Neural cell (in vitro differentiated cells): Measurements from ENCODE around the gene TACC3. TPM values are rescaled to one million over a fixed set of nuclear protein-coding genes. Genes with fewer than 3 reads are reported as not detected.
A peak's percentile ranks its signal among the peaks of the same experiment; 100 is the strongest.

Experiments used
- H2AFZ ChIP-seq: fragments of 200-600, 300-800 bp; sonication (generic), shearing (Covaris generic); 2 replicates; pipeline ENCODE4 v1.6.0; 2014; ENCODE audit warnings: low read depth, mild to moderate bottlenecking, antibody characterized with exemption, low read length, moderate library complexity
- H3F3A ChIP-seq: fragments of 200-600 bp; shearing (Covaris generic); 2 replicates; pipeline ENCODE4 v1.6.1; 2016; ENCODE audit warnings: mild to moderate bottlenecking, moderate library complexity, mixed read lengths, antibody characterized with exemption, low read length; ENCODE audit not compliant: insufficient read depth, poor library complexity, severe bottlenecking
- H3K27ac ChIP-seq: fragments of 200-600, 300-800 bp; sonication (generic), shearing (Covaris generic); 2 replicates; pipeline ENCODE4 v1.5.1; 2014; ENCODE audit warnings: mild to moderate bottlenecking, low read length, moderate library complexity
- H3K27me3 ChIP-seq: fragments of 300-800, 200-600 bp; sonication (generic), shearing (Covaris generic); 2 replicates; pipeline ENCODE4 v1.6.0; 2014; ENCODE audit warnings: mild to moderate bottlenecking, low read depth, low read length, moderate library complexity; ENCODE audit not compliant: insufficient read depth
- H3K36me3 ChIP-seq: fragments of 300-800, 200-600 bp; sonication (generic), shearing (Covaris generic); 2 replicates; pipeline ENCODE4 v1.5.1; 2014; ENCODE audit warnings: mild to moderate bottlenecking, antibody characterized with exemption, low read length, moderate library complexity; ENCODE audit not compliant: insufficient read depth
- H3K4me2 ChIP-seq: fragments of 300-800, 200-600 bp; sonication (generic), shearing (Covaris generic); 2 replicates; pipeline ENCODE4 v1.6.0; 2014; ENCODE audit warnings: mild to moderate bottlenecking, low read length
- H3K4me3 ChIP-seq: fragments of 300-800, 200-600 bp; sonication (generic), shearing (Covaris generic); 2 replicates; pipeline ENCODE4 v1.5.1; 2014; ENCODE audit warnings: mild to moderate bottlenecking, low read length, moderate library complexity
- H3K79me2 ChIP-seq: fragments of 200-600 bp; shearing (Covaris generic); replicated peaks from 2 replicates; pipeline ENCODE4 v1.6.0; 2014; ENCODE audit warnings: mild to moderate bottlenecking, low read length, moderate library complexity; ENCODE audit not compliant: insufficient read depth
- H3K9ac ChIP-seq: fragments of 300-800, 200-600 bp; sonication (generic), shearing (Covaris generic); 2 replicates; pipeline ENCODE4 v1.6.1; 2016; ENCODE audit warnings: mild to moderate bottlenecking, low read length, mixed read lengths
- H3K9me2 ChIP-seq: fragments of 200-600 bp; shearing (Covaris generic); 2 replicates; pipeline ENCODE4 v1.6.1; 2016; ENCODE audit warnings: mild to moderate bottlenecking, low read length, mixed read lengths; ENCODE audit not compliant: insufficient read depth
- H3K9me3 ChIP-seq: fragments of 200-600, 300-800 bp; sonication (generic), shearing (Covaris generic); 2 replicates; pipeline ENCODE4 v1.6.1; 2016; ENCODE audit warnings: mild to moderate bottlenecking, mixed run types, low read length, moderate library complexity, mixed read lengths
- H4K20me1 ChIP-seq: fragments of 200-600 bp; shearing (Covaris generic); 2 replicates; pipeline ENCODE4 v1.6.1; 2016; ENCODE audit warnings: mild to moderate bottlenecking, mixed run types; ENCODE audit not compliant: insufficient read depth
- EZH2 ChIP-seq: fragments of 200-600, 300-800 bp; shearing (Covaris generic), sonication (generic); IDR thresholded peaks from 2 replicates; pipeline ENCODE4 v1.6.1; 2014; ENCODE audit warnings: antibody characterized with exemption, low read length, borderline replicate concordance, mild to moderate bottlenecking; ENCODE audit not compliant: insufficient read depth, poor library complexity, severe bottlenecking
- RAD21 ChIP-seq: fragments of 450-650 bp; conservative IDR thresholded peaks from 2 replicates; pipeline ENCODE4 v1.6.1; 2014; ENCODE audit warnings: antibody characterized with exemption, mild to moderate bottlenecking, moderate library complexity
- SMC3 ChIP-seq: fragments of 450-650 bp; conservative IDR thresholded peaks from 2 replicates; pipeline ENCODE4 v1.6.1; 2014; ENCODE audit warnings: antibody characterized with exemption, mild to moderate bottlenecking, moderate library complexity; ENCODE audit not compliant: poor library complexity
- polyA plus RNA-seq: library from polyadenylated mRNA; depleted of rRNA; stranded (reverse); fragments of >200 nt; gene quantifications from 2 replicates; pipeline ENCODE4 v1.2.3, GENCODE V29; 2014
- small RNA-seq, 3 experiments: library from RNA; depleted of rRNA; stranded (forward); fragments of <200 nt; gene quantifications; one replicate each; pipeline ENCODE3, GENCODE V24; 2012
- TF ChIP-seq, protein P1 (sequence below): IDR thresholded peaks from 2 replicates; pipeline ENCODE4 v1.6.1; 2012; ENCODE audit warnings: borderline replicate concordance

TACC3 gene
- polyA plus RNA-seq, 1 donor from 2014 or later: 2.6 TPM

DNA sequence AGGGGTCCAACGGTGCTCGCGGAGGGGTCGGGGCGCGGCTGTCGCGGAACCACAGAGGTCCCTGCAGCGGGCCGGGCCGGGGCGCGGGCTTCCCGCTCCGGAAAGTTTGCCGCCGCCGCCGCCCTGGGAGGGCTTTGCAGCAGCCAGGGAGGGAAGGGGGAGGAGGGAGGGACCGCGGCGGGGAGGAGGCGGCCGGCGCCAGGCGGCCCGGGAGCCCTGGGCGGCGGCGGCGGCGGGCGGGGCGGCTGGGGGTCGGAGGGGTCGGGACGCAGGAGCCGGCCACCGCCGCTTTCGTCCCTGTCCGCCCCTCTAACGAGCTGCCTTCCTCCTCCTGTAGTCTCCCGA, 72.1 kb downstream of the TACC3 start:
- no peaks in the 10 kb centered on the region for H3K36me3 ChIP-seq
- no peak overlapping the region for H3K27ac ChIP-seq
- H2AFZ ChIP-seq: no peak overlapping the region
- H3K4me2 ChIP-seq: no peak overlapping the region
- H3K79me2 ChIP-seq: no peaks in the 10 kb centered on the region
- TF ChIP-seq RAD21 (no peak), SMC3 (no peak)
- H4K20me1 ChIP-seq: no peaks in the 10 kb centered on the region
- H3K27me3 ChIP-seq: peaks cover 47% of the 10 kb centered on the region
- no peaks in the 10 kb centered on the region for H3F3A ChIP-seq
- H3K9me3 ChIP-seq: no peaks in the 10 kb centered on the region
- H3K9ac ChIP-seq: no peak overlapping the region
- H3K4me3 ChIP-seq: no peak overlapping the region
- H3K9me2 ChIP-seq: no peaks in the 10 kb centered on the region

DNA sequence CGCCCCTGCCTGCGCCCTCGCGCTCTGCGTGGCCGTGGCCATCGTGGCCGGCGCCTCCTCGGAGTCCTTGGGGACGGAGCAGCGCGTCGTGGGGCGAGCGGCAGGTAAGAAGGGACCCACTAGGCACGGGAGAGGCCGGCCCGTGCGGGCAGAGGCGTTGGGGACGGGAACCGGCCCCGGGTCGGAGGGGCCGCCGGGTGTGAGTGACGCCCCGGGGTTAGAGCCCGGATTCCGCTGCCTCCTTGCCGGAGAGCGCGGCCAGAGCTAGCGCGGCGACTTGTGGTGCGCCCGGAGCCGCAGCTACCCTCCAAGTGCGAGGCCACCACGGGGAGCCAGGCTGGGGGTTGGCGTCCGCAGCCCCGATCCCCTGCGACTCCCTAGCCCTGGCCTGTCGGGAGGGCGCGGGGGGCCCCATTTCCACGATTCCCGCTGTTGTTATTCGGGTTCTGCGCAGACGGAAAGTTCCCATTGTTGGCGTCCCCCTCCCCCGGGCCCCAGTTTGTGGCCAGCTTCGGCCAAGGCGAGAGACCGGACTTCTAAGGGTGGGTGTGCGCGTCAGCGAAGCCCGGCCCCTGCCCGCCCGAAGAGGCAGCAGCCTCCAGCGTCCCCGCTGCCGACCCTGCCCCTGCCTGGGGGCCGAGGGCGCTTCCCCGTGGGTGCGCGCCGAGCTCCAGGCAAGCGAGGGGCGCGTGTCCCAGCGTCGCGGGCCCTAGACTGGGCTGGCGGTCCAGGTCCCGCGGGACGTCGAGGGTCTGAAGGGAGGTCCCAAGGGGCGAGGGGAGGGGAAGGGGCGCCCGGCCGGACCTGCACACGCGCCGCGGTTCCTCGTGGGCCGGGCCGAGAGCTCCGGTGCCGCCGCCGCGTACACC, 72.9 kb downstream of the TACC3 start:
- Histone ChIP-seq H2AFZ (no peak overlapping the region), H4K20me1 (no peaks in the 10 kb centered on the region), H3K9me3 (no peaks in the 10 kb centered on the region), H3K27ac (no peak overlapping the region), H3K79me2 (no peaks in the 10 kb centered on the region), H3K9me2 (no peaks in the 10 kb centered on the region), H3K9ac (no peak overlapping the region), H3K4me3 (peak overlapping the region; percentile 57), H3K36me3 (no peaks in the 10 kb centered on the region), H3K27me3 (peaks cover 47% of the 10 kb centered on the region), H3F3A (no peaks in the 10 kb centered on the region), H3K4me2 (no peak overlapping the region)
- TF ChIP-seq, protein P1, sequence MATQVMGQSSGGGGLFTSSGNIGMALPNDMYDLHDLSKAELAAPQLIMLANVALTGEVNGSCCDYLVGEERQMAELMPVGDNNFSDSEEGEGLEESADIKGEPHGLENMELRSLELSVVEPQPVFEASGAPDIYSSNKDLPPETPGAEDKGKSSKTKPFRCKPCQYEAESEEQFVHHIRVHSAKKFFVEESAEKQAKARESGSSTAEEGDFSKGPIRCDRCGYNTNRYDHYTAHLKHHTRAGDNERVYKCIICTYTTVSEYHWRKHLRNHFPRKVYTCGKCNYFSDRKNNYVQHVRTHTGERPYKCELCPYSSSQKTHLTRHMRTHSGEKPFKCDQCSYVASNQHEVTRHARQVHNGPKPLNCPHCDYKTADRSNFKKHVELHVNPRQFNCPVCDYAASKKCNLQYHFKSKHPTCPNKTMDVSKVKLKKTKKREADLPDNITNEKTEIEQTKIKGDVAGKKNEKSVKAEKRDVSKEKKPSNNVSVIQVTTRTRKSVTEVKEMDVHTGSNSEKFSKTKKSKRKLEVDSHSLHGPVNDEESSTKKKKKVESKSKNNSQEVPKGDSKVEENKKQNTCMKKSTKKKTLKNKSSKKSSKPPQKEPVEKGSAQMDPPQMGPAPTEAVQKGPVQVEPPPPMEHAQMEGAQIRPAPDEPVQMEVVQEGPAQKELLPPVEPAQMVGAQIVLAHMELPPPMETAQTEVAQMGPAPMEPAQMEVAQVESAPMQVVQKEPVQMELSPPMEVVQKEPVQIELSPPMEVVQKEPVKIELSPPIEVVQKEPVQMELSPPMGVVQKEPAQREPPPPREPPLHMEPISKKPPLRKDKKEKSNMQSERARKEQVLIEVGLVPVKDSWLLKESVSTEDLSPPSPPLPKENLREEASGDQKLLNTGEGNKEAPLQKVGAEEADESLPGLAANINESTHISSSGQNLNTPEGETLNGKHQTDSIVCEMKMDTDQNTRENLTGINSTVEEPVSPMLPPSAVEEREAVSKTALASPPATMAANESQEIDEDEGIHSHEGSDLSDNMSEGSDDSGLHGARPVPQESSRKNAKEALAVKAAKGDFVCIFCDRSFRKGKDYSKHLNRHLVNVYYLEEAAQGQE: no peak
- TF ChIP-seq EZH2: peak; percentile 77

Small RNAs within 50 kb of the gene (small RNA-seq; reads per million reads assigned to genes)
- 0 to 1.2 (median 0) reads per million in 3 experiments for gene RF00019

Other genes with a start within 250 kb of the TACC3 start
- 0.78 TPM in 1 of 2 replicates, not detected in the other for gene FAM53A, start 37.2 kb upstream of the TACC3 start, polyA plus RNA-seq
- 107 and 111 TPM in 2 replicates for gene SLBP, start 9.2 kb upstream of the TACC3 start, polyA plus RNA-seq
- 42.1 and 48.7 TPM in 2 replicates for gene TMEM129, start 198 bp upstream of the TACC3 start, polyA plus RNA-seq
- gene FGFR3, start 71.8 kb downstream of the TACC3 start, polyA plus RNA-seq: 0.48 and 0.54 TPM in 2 replicates
- gene LETM1, start 134.6 kb downstream of the TACC3 start, polyA plus RNA-seq: 38.9 and 41.7 TPM in 2 replicates
- gene NSD2, start 149.9 kb downstream of the TACC3 start, polyA plus RNA-seq: 51.6 and 52.3 TPM in 2 replicates